Measurements from ENCODE around the gene TMEM109.

Gene TMEM109

DNA sequence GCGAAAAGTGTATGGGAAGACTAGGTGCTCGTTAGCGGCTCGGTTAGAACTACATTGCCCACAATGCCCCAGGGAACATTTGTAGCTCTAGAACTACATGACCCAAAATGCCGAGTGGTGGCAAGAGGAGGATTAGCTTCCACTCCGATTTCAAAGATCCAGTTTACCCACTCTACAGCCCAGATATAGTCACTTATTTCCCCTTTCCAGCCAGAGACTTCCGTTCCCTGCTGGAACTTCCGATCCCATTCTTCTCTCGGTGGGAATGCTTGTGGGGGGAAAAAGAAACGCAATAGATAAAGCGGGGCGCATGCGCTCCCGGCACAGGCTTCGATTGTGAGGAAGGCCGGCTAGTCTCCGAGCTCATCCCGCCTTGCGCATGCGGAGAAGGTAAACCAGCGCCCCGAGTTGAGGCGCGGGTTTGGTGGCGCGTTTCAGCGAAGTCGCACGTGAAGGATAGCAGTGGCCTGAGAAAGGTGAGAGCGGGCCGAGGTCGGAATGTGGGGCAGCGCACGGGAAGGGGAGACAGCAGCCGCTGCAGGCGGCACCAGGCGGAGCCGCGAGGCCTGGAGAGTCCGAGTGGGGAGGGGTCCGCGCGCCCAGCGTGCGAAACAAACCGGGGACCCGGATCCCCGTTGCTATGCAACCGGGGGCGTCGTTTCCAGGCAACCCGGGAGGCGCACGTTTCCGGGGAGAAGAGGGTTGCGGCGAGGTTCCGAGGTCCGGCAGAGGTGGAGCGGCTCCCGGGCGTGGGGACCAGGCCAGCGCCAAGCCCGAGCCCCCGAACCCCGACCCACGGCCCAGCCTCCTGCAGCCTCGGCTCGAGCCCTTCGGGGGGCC is at the start of gene TMEM109:
TMEM109 (plus strand) TSS at position 366 of the 840 bp plus-strand sequence. CDS start 5,536 bp downstream, outside the sequence.
- DNase-seq (ENCODE audit: low spot score), result peak; percentile 97

- DNase-seq (ENCODE audit: low spot score), result no peak
Observed at GRCh38 chr11:60864856-60865513, 49.0 kb upstream of the TMEM109 start.

- DNase-seq (ENCODE audit: low spot score), result no peak
Observed at GRCh38 chr11:60866911-60867870, 46.8 kb upstream of the TMEM109 start, which contains the start of gene ZP1. Gene ZP1, plus strand, starts transcription at chr11:60867542. Its CDS starts 20 bp downstream, at chr11:60867562.

- no peak for DNase-seq (ENCODE audit: low spot score)
Observed at GRCh38 chr11:60867871-60868681, 45.9 kb upstream of the TMEM109 start.

DNA sequence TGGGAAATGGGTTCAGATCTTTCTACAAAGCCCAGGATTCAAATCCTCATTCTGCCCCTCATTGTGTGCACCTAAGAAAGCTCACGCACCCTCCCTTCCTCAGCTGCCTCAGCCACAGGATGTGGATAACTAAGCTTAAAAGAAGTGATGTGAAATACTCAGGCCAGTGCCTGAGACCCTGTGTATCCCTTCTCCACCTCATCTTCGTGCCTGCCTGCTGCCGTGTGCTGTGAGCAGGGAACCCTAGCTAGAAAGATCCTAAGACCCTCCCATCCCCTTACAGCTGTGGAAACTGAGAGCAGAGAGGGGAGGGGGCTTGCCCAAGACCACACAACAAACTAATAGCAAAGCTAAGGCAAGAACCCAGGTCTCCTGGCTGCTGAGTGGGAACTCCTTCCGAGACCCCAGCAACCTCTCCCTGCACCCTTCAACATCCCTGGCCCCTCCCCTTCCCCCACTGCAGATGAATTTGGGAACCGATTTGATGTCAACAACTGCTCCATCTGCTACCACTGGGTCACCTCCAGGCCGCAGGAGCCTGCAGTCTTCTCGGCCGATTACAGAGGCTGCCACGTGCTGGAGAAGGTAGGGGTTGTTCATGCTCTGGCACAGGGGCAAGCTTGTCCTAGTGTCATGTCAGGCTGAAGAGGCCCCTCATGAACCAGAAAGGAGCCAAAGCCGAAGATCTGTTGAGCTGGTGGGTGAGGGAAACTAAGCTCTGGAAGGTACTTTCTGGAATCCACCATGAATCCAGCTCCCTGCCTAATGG is 45.1 kb upstream of the TMEM109 start:
- no peak for DNase-seq (ENCODE audit: low spot score)

DNA sequence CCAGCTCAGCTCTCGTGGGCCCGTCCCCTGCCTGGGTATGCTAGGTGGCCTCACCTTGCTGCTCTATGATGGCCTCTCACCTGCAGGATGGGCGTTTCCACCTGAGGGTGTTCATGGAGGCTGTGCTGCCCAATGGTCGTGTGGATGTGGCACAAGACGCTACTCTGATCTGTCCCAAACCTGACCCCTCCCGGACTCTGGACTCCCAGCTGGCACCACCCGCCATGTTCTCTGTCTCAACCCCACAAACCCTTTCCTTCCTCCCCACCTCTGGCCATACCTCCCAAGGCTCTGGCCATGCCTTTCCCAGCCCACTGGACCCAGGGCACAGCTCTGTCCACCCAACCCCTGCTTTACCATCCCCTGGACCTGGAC is 44.5 kb upstream of the TMEM109 start:
- DNase-seq (ENCODE audit: low spot score), result no peak

- no peak for DNase-seq (ENCODE audit: low spot score)
Observed at GRCh38 chr11:60870276-60870675, 43.7 kb upstream of the TMEM109 start.

GRCh38 chr11:60870733-60871377 is 43.1 kb upstream of the TMEM109 start:
- DNase-seq (ENCODE audit: low spot score), result no peak

DNA sequence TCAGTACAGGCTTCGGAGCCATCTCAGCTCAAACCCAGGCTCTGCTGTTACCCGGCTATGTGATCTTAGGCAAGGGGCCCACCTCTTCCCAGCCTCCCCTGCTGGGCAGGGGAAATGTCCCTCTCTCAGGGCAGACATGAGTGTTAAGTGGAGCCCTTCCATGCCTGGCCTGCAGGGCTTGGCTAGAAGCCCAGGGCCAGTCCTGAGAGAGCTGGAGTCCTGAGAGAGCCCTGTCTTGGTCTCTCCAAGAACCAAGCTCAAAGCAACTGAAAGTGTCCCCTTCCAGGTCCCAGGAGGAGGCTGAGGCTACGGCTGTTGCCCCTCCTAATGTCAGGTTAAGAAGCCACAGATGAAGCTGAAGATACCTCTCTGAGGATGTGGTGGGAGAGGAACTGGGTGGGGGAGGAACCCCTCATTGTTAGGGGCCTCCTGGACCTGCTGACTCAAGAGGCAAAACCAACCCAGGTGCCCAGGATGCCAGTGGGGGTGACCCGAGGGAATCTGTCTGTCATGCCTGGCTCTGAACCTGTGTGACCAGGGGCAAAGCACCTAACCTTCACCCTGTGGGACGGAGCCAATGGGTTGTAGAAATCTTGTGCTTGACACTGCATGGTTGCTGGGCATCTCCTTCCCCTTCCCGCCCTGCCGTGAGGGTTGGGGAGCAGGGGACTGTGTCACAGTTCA is 42.4 kb upstream of the TMEM109 start:
- no peak for DNase-seq (ENCODE audit: low spot score)

GRCh38 chr11:60872124-60872960 is 41.6 kb upstream of the TMEM109 start:
- no peak for DNase-seq (ENCODE audit: low spot score)

- no peak for DNase-seq (ENCODE audit: low spot score)
Observed at GRCh38 chr11:60872961-60873524, 40.9 kb upstream of the TMEM109 start.

- no peak for DNase-seq (ENCODE audit: low spot score)
Observed at GRCh38 chr11:60873533-60873932, 40.4 kb upstream of the TMEM109 start.

DNA sequence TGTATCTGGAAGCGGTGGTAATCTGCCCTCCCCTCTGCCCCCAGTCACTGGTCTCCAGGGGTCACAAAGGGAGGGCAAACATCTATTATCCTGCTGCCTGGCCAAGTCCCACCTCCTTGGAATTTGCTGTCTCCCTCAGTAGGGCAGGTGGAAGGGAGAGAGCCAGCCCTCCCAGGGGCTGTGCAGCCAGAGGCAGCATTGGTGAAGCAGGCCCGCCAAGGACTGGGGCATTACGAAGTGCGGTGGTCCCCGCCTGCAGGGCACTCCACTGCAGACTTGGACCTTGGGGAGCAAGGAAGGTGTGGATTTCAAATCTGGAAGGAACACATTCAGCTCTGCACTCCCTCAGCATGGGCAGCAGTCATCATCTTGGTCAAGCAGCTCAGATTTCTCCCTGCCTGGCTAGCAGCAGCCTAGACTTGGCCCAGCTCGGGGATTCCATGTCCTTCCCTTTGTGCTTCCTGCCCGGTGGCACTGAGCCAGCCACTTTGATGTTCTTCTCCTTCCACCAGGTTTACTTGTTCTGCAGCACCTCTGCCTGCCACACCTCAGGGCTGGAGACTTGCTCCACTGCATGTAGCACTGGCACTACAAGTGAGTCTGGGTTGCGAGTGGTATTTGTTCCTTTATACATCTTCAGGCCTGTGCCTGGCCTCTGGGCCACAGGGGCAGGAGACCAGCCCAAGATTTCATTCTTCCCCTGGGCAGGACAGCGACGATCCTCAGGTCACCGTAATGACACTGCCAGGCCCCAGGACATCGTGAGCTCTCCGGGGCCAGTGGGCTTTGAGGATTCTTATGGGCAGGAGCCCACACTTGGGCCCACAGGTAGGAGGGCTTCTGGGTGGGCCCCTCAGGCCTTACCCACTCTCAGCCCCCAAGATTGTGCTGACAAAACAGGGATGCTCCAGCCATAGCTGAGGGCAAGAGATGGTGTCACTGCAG is 39.3 kb upstream of the TMEM109 start:
- no peak for DNase-seq (ENCODE audit: low spot score)

GRCh38 chr11:60875366-60876167 is 38.4 kb upstream of the TMEM109 start:
- DNase-seq (ENCODE audit: low spot score), result no peak

DNA sequence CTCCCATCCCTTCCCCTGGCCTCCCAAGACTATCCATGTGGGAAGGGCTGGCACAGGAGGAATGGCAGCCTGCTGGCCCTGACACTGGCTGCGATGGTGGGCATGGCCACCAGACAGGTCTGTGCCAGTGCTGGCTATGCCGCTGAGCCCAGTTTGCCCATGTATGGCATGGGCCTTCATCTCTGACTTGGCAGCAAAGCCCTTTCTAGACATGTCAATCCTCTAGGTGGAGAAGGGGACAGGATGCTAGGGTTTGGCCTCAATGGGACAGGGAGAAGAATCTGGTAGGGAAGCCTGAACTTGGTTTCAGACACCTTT is 37.8 kb upstream of the TMEM109 start:
- DNase-seq (ENCODE audit: low spot score), result no peak

Measured in pons (tissue), 1 donor.